Liver (tissue), 3 donors: ENCODE measurements around the gene EXOC4.

Source experiments
- EGR1 ChIP-seq, 2 donors: IDR thresholded peaks; 2 replicates each; pipeline ENCODE4 v1.6.1; 2016 to 2018; ENCODE audit warnings: antibody characterized with exemption in 2 of 2, low read depth in 2 of 2
- GABPA ChIP-seq, 2 donors: IDR thresholded peaks in 1 of 2; conservative IDR thresholded peaks in 1 of 2; 2 replicates each; pipeline ENCODE4 v1.6.1; 2016; ENCODE audit warnings: antibody characterized with exemption in 2 of 2, mild to moderate bottlenecking in 1 of 2, moderate library complexity in 1 of 2
- JUND ChIP-seq, 2 donors: IDR thresholded peaks; 2 replicates each; pipeline ENCODE4 v1.6.1; 2016; ENCODE audit warnings: antibody characterized with exemption in 2 of 2
- MAX ChIP-seq: IDR thresholded peaks from 2 replicates; pipeline ENCODE4 v1.6.1; 2016; ENCODE audit warnings: antibody characterized with exemption
- RAD21 ChIP-seq, 2 donors: IDR thresholded peaks; 2 replicates each; pipeline ENCODE4 v1.6.1; 2016; ENCODE audit warnings: antibody characterized with exemption in 2 of 2, mild to moderate bottlenecking in 2 of 2
- REST ChIP-seq: IDR thresholded peaks from 2 replicates; pipeline ENCODE4 v1.6.1; 2016; ENCODE audit warnings: antibody characterized with exemption, mild to moderate bottlenecking
- RXRA ChIP-seq, 2 donors: IDR thresholded peaks; 2 replicates each; pipeline ENCODE4 v1.6.1; 2017 to 2018; ENCODE audit warnings: antibody characterized with exemption in 2 of 2, mild to moderate bottlenecking in 1 of 2
- SP1 ChIP-seq: IDR thresholded peaks from 2 replicates; pipeline ENCODE4 v1.6.1; 2018; ENCODE audit warnings: antibody characterized with exemption, mild to moderate bottlenecking
- TAF1 ChIP-seq: conservative IDR thresholded peaks from 2 replicates; pipeline ENCODE4 v1.6.1; 2016; ENCODE audit warnings: antibody characterized with exemption, mild to moderate bottlenecking
- YY1 ChIP-seq: IDR thresholded peaks from 2 replicates; pipeline ENCODE4 v1.6.1; 2016; ENCODE audit warnings: antibody characterized with exemption, mild to moderate bottlenecking
- TF ChIP-seq, protein P1 (sequence below): fragments of 150-350 bp; IDR thresholded peaks from 2 replicates; pipeline ENCODE4 v1.5.1; 2017; ENCODE audit warnings: improper control_type of control experiment, low read depth, low read length; ENCODE audit not compliant: missing input control
- donor health status: healthy.
- donor health status: healthy.

- TF ChIP-seq TAF1 (no peak), GABPA (IDR thresholded peaks at IDR 0.05 in 1 of 2, conservative IDR thresholded peaks at IDR 0.05 in 1 of 2) (no peak), REST (no peak), EGR1 (IDR thresholded peaks at IDR 0.05; ENCODE audit: low read depth in 2 of 2) (no peak), RAD21 (IDR thresholded peaks at IDR 0.05) (no peak), SP1 (no peak), JUND (IDR thresholded peaks at IDR 0.05) (no peak), MAX (no peak), YY1 (no peak), RXRA (IDR thresholded peaks at IDR 0.05) (no peak)
- TF ChIP-seq, protein P1, sequence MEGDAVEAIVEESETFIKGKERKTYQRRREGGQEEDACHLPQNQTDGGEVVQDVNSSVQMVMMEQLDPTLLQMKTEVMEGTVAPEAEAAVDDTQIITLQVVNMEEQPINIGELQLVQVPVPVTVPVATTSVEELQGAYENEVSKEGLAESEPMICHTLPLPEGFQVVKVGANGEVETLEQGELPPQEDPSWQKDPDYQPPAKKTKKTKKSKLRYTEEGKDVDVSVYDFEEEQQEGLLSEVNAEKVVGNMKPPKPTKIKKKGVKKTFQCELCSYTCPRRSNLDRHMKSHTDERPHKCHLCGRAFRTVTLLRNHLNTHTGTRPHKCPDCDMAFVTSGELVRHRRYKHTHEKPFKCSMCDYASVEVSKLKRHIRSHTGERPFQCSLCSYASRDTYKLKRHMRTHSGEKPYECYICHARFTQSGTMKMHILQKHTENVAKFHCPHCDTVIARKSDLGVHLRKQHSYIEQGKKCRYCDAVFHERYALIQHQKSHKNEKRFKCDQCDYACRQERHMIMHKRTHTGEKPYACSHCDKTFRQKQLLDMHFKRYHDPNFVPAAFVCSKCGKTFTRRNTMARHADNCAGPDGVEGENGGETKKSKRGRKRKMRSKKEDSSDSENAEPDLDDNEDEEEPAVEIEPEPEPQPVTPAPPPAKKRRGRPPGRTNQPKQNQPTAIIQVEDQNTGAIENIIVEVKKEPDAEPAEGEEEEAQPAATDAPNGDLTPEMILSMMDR: no peak
These were observed 620.8 kb downstream of the EXOC4 start for GRCh38 chr7:133873631-133874030.
